Osteocyte (in vitro differentiated cells): ENCODE results near the gene TMEM117. TPM values are rescaled to one million over a fixed set of nuclear protein-coding genes. Genes with fewer than 3 reads are reported as not detected.

Experiments
- DNase-seq: peaks from one replicate; pipeline ENCODE4 v3.0.0; 2021; ENCODE audit warnings: mixed read lengths; ENCODE audit not compliant: unreplicated experiment; ENCODE audit errors: extremely low spot score
- H3K27ac Mint-ChIP-seq: one replicate; pipeline ENCODE4 v1.8.0; 2021; ENCODE audit warnings: mild to moderate bottlenecking, mixed read lengths; ENCODE audit not compliant: unreplicated experiment
- H3K27me3 Mint-ChIP-seq: one replicate; pipeline ENCODE4 v1.8.0; 2021; ENCODE audit warnings: mixed read lengths; ENCODE audit not compliant: unreplicated experiment
- H3K36me3 Mint-ChIP-seq: one replicate; pipeline ENCODE4 v1.8.0; 2021; ENCODE audit warnings: mixed read lengths; ENCODE audit not compliant: unreplicated experiment
- H3K4me1 Mint-ChIP-seq: one replicate; pipeline ENCODE4 v1.8.0; 2021; ENCODE audit warnings: mixed read lengths; ENCODE audit not compliant: unreplicated experiment
- H3K4me3 Mint-ChIP-seq: one replicate; pipeline ENCODE4 v1.8.0; 2021; ENCODE audit warnings: mild to moderate bottlenecking, moderate library complexity, mixed read lengths; ENCODE audit not compliant: unreplicated experiment
- H3K9me3 Mint-ChIP-seq: one replicate; pipeline ENCODE4 v1.8.0; 2021; ENCODE audit warnings: mixed read lengths; ENCODE audit not compliant: unreplicated experiment
- total RNA-seq: library from RNA; stranded (reverse); gene quantifications from 2 replicates; pipeline ENCODE4 v1.2.1, GENCODE V29; 2021
- TF ChIP-seq, protein P1 (sequence below): fragments of 200-600 bp; sonication (generic); IDR thresholded peaks from 2 replicates; pipeline ENCODE4 v1.5.0; 2021; ENCODE audit warnings: antibody characterized with exemption, mild to moderate bottlenecking, moderate library complexity

The TMEM117 gene
- total RNA-seq, 1 donor from 2014 or later: 14.2 TPM

DNA sequence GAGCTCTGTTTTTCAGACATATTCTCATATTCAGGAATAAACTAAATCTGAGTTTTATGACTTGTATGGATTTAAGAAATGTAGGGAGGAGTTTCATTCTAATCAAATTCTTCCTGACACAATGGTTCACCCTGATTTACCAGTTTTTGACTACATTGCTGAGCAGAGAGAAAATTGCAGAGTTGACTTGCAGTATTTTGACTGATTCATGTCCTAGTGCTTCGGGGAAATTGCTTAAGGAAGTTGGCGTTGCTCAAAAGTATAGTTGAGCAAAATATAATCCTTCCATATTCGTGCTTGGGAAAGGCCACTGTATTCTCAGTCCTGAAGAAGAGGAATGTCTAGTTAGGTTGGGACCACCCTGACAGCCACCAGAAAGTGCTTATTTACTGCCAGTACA, 28.5 kb upstream of the TMEM117 start:
- H3K4me1 Mint-ChIP-seq: peaks cover 27% of the 10 kb centered on the region
- peaks cover 4% of the 10 kb centered on the region for H3K36me3 Mint-ChIP-seq
- H3K9me3 Mint-ChIP-seq: no peaks in the 10 kb centered on the region
- DNase-seq: no peak
- no peak overlapping the region for H3K27ac Mint-ChIP-seq
- H3K4me3 Mint-ChIP-seq: peak overlapping the region; percentile 100
- peaks cover 12% of the 10 kb centered on the region for H3K27me3 Mint-ChIP-seq
- TF ChIP-seq, protein P1, sequence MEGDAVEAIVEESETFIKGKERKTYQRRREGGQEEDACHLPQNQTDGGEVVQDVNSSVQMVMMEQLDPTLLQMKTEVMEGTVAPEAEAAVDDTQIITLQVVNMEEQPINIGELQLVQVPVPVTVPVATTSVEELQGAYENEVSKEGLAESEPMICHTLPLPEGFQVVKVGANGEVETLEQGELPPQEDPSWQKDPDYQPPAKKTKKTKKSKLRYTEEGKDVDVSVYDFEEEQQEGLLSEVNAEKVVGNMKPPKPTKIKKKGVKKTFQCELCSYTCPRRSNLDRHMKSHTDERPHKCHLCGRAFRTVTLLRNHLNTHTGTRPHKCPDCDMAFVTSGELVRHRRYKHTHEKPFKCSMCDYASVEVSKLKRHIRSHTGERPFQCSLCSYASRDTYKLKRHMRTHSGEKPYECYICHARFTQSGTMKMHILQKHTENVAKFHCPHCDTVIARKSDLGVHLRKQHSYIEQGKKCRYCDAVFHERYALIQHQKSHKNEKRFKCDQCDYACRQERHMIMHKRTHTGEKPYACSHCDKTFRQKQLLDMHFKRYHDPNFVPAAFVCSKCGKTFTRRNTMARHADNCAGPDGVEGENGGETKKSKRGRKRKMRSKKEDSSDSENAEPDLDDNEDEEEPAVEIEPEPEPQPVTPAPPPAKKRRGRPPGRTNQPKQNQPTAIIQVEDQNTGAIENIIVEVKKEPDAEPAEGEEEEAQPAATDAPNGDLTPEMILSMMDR: no peak

DNA sequence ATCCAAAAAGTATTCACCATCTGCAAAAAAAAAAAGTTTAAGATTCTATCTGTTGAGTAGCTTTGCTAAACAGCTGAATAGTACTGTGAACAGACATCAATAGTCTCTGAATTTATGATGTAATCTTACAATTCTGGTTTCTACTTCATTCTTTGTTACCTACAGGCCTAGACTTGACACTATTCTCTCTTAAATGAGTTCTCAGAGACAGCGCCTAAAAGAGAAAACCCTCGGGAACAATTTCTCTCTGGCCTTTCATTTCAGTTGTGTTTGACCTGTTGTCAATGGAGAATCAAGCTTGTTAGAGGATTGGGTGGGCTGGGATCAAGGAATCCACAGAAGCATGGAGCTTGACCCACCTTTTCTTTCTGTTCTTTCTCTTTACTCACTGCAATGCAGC, 23.8 kb upstream of the TMEM117 start:
- Mint-ChIP-seq H3K9me3 (no peaks in the 10 kb centered on the region), H3K4me1 (peaks cover 3% of the 10 kb centered on the region), H3K36me3 (no peaks in the 10 kb centered on the region), H3K27ac (no peak overlapping the region), H3K4me3 (no peak overlapping the region), H3K27me3 (peaks cover 23% of the 10 kb centered on the region)
- TF ChIP-seq, protein P1: no peak
- no peak for DNase-seq

DNA sequence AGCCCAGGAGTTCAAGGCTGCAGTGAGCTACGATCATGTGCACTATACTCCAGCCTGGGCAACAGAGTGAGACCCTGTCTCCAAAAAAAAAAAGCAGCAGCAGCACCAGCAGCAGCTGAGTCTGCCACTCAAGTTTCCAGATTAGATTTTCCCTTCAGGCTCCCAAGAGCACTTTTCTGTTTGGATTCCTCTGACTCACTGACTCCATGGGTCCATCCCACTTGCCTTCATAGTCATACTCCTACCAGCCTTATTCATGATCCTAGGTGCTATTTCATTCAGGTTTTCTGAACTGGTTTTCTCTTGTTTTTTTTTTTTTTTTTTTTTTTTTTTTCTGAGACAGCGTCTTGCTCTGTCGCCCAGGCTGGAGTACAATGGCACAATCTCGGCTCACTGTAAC, 23.0 kb upstream of the TMEM117 start:
- no peaks in the 10 kb centered on the region for H3K9me3 Mint-ChIP-seq
- H3K36me3 Mint-ChIP-seq: no peaks in the 10 kb centered on the region
- H3K4me3 Mint-ChIP-seq: no peak overlapping the region
- DNase-seq: no peak
- TF ChIP-seq, protein P1: no peak
- no peaks in the 10 kb centered on the region for H3K4me1 Mint-ChIP-seq
- H3K27ac Mint-ChIP-seq: no peak overlapping the region
- H3K27me3 Mint-ChIP-seq: peaks cover 23% of the 10 kb centered on the region

DNA sequence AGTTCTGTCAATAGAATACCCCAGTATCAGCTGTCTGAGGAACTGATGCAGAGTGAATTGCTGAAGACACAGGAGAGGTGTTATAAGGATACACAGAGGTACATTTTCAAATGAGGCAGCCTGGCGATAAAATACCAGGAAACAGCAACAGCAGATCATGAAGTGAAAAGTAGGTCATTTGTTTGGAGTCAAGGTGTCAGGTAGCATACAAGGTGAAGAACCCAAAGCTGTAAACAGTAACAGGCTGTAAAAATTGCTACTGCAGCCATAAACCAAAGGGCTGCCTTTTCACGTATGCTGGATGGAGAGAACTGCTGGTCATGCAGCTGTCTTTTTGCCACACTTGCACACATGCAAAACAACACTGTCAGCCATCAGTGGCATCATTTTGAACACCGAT, 20.5 kb upstream of the TMEM117 start:
- H3K4me1 Mint-ChIP-seq: no peaks in the 10 kb centered on the region
- H3K4me3 Mint-ChIP-seq: no peak overlapping the region
- no peaks in the 10 kb centered on the region for H3K9me3 Mint-ChIP-seq
- H3K36me3 Mint-ChIP-seq: no peaks in the 10 kb centered on the region
- DNase-seq: no peak
- TF ChIP-seq, protein P1: no peak
- H3K27me3 Mint-ChIP-seq: peaks cover 27% of the 10 kb centered on the region
- H3K27ac Mint-ChIP-seq: no peak overlapping the region

DNA sequence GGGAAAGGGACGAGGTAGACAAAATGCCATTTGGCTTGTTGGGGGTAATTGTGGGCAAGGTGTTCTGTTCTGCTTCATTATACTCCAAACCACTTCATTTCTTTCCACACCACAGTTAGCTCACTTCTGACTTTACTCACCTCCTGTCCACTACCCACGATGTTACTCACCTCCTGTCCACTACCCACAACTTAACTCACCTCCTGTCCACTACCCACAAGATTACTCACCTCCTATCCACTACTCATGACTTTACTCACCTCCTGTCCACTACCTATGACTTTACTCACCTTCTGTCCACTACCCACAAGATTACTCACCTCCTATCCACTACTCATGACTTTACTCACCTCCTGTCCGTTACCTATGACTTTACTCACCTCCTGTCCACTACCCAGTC, 19.7 kb upstream of the TMEM117 start:
- TF ChIP-seq, protein P1: no peak
- DNase-seq: no peak
- no peaks in the 10 kb centered on the region for H3K36me3 Mint-ChIP-seq
- no peaks in the 10 kb centered on the region for H3K9me3 Mint-ChIP-seq
- peaks cover 23% of the 10 kb centered on the region for H3K27me3 Mint-ChIP-seq
- no peak overlapping the region for H3K27ac Mint-ChIP-seq
- no peaks in the 10 kb centered on the region for H3K4me1 Mint-ChIP-seq
- no peak overlapping the region for H3K4me3 Mint-ChIP-seq
